Neural cell (in vitro differentiated cells): ENCODE results near the gene CCL26. TPM values are rescaled to one million over a fixed set of nuclear protein-coding genes. Genes with fewer than 3 reads are reported as not detected.

Experiments used
- H2AFZ ChIP-seq: fragments of 200-600, 300-800 bp; sonication (generic), shearing (Covaris generic); 2 replicates; pipeline ENCODE4 v1.6.0; 2014; ENCODE audit warnings: low read depth, mild to moderate bottlenecking, antibody characterized with exemption, low read length, moderate library complexity
- H3F3A ChIP-seq: fragments of 200-600 bp; shearing (Covaris generic); 2 replicates; pipeline ENCODE4 v1.6.1; 2016; ENCODE audit warnings: mild to moderate bottlenecking, moderate library complexity, mixed read lengths, antibody characterized with exemption, low read length; ENCODE audit not compliant: insufficient read depth, poor library complexity, severe bottlenecking
- H3K27ac ChIP-seq: fragments of 200-600, 300-800 bp; sonication (generic), shearing (Covaris generic); 2 replicates; pipeline ENCODE4 v1.5.1; 2014; ENCODE audit warnings: mild to moderate bottlenecking, low read length, moderate library complexity
- H3K27me3 ChIP-seq: fragments of 300-800, 200-600 bp; sonication (generic), shearing (Covaris generic); 2 replicates; pipeline ENCODE4 v1.6.0; 2014; ENCODE audit warnings: mild to moderate bottlenecking, low read depth, low read length, moderate library complexity; ENCODE audit not compliant: insufficient read depth
- H3K36me3 ChIP-seq: fragments of 300-800, 200-600 bp; sonication (generic), shearing (Covaris generic); 2 replicates; pipeline ENCODE4 v1.5.1; 2014; ENCODE audit warnings: mild to moderate bottlenecking, antibody characterized with exemption, low read length, moderate library complexity; ENCODE audit not compliant: insufficient read depth
- H3K4me2 ChIP-seq: fragments of 300-800, 200-600 bp; sonication (generic), shearing (Covaris generic); 2 replicates; pipeline ENCODE4 v1.6.0; 2014; ENCODE audit warnings: mild to moderate bottlenecking, low read length
- H3K4me3 ChIP-seq: fragments of 300-800, 200-600 bp; sonication (generic), shearing (Covaris generic); 2 replicates; pipeline ENCODE4 v1.5.1; 2014; ENCODE audit warnings: mild to moderate bottlenecking, low read length, moderate library complexity
- H3K79me2 ChIP-seq: fragments of 200-600 bp; shearing (Covaris generic); replicated peaks from 2 replicates; pipeline ENCODE4 v1.6.0; 2014; ENCODE audit warnings: mild to moderate bottlenecking, low read length, moderate library complexity; ENCODE audit not compliant: insufficient read depth
- H3K9ac ChIP-seq: fragments of 300-800, 200-600 bp; sonication (generic), shearing (Covaris generic); 2 replicates; pipeline ENCODE4 v1.6.1; 2016; ENCODE audit warnings: mild to moderate bottlenecking, low read length, mixed read lengths
- H3K9me2 ChIP-seq: fragments of 200-600 bp; shearing (Covaris generic); 2 replicates; pipeline ENCODE4 v1.6.1; 2016; ENCODE audit warnings: mild to moderate bottlenecking, low read length, mixed read lengths; ENCODE audit not compliant: insufficient read depth
- H3K9me3 ChIP-seq: fragments of 200-600, 300-800 bp; sonication (generic), shearing (Covaris generic); 2 replicates; pipeline ENCODE4 v1.6.1; 2016; ENCODE audit warnings: mild to moderate bottlenecking, mixed run types, low read length, moderate library complexity, mixed read lengths
- H4K20me1 ChIP-seq: fragments of 200-600 bp; shearing (Covaris generic); 2 replicates; pipeline ENCODE4 v1.6.1; 2016; ENCODE audit warnings: mild to moderate bottlenecking, mixed run types; ENCODE audit not compliant: insufficient read depth
- EP300 ChIP-seq: fragments of 450-650 bp; conservative IDR thresholded peaks from 2 replicates; pipeline ENCODE4 v1.6.1; 2014; ENCODE audit warnings: antibody characterized with exemption, mild to moderate bottlenecking, moderate library complexity; ENCODE audit not compliant: poor library complexity, severe bottlenecking
- EZH2 ChIP-seq: fragments of 200-600, 300-800 bp; shearing (Covaris generic), sonication (generic); IDR thresholded peaks from 2 replicates; pipeline ENCODE4 v1.6.1; 2014; ENCODE audit warnings: antibody characterized with exemption, low read length, borderline replicate concordance, mild to moderate bottlenecking; ENCODE audit not compliant: insufficient read depth, poor library complexity, severe bottlenecking
- MXI1 ChIP-seq: fragments of 450-650 bp; conservative IDR thresholded peaks from 2 replicates; pipeline ENCODE4 v1.6.1; 2014; ENCODE audit warnings: antibody characterized with exemption, mild to moderate bottlenecking; ENCODE audit not compliant: poor library complexity, severe bottlenecking
- POLR2AphosphoS5 ChIP-seq: IDR thresholded peaks from 2 replicates; pipeline ENCODE4 v1.6.1; 2012
- RAD21 ChIP-seq: fragments of 450-650 bp; conservative IDR thresholded peaks from 2 replicates; pipeline ENCODE4 v1.6.1; 2014; ENCODE audit warnings: antibody characterized with exemption, mild to moderate bottlenecking, moderate library complexity
- SMC3 ChIP-seq: fragments of 450-650 bp; conservative IDR thresholded peaks from 2 replicates; pipeline ENCODE4 v1.6.1; 2014; ENCODE audit warnings: antibody characterized with exemption, mild to moderate bottlenecking, moderate library complexity; ENCODE audit not compliant: poor library complexity
- TAF1 ChIP-seq: IDR thresholded peaks from 2 replicates; pipeline ENCODE4 v1.6.1; 2012; ENCODE audit warnings: low read depth
- polyA plus RNA-seq: library from polyadenylated mRNA; depleted of rRNA; stranded (reverse); fragments of >200 nt; gene quantifications from 2 replicates; pipeline ENCODE4 v1.2.3, GENCODE V29; 2014
- TF ChIP-seq, protein P1 (sequence below): fragments of 450-650 bp; IDR thresholded peaks from 2 replicates; pipeline ENCODE4 v1.5.1; 2014; ENCODE audit warnings: antibody characterized with exemption, mild to moderate bottlenecking, moderate library complexity; ENCODE audit not compliant: poor library complexity, severe bottlenecking
- TF ChIP-seq, protein P2 (sequence below): IDR thresholded peaks from 2 replicates; pipeline ENCODE4 v1.6.1; 2012; ENCODE audit warnings: borderline replicate concordance

CCL26 gene
- polyA plus RNA-seq, 1 donor from 2014 or later = not detected

DNA sequence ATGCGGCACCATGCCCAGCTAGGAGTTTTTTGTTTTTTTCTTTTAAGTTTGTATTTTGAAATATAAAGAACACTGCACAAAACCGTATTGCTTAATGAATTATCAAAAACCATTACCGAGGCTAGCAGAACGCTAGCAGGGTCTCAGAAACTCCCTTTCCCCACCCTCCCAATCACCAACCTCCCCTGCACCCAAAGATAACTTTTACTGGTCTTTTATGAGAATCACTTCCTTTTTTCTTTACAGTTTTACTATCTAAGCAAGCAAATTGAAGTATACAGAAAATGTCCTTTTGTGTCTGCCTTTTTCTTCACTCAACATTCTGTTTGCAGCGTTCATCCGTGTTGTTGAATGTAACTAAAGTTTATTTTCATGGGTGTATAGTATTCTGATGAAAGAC, 46.7 kb downstream of the CCL26 start:
- Histone ChIP-seq H3K36me3 (no peaks in the 10 kb centered on the region), H3K9ac (no peak overlapping the region), H3K9me2 (no peaks in the 10 kb centered on the region), H3K27ac (no peak overlapping the region), H3F3A (no peaks in the 10 kb centered on the region), H3K79me2 (no peaks in the 10 kb centered on the region), H4K20me1 (no peaks in the 10 kb centered on the region), H3K4me3 (no peak overlapping the region), H3K27me3 (no peaks in the 10 kb centered on the region), H3K4me2 (no peak overlapping the region), H3K9me3 (no peaks in the 10 kb centered on the region), H2AFZ (no peak overlapping the region)
- TF ChIP-seq MXI1 (no peak), TAF1 (no peak), SMC3 (no peak), EZH2 (no peak), RAD21 (no peak), POLR2AphosphoS5 (no peak), EP300 (no peak)
- TF ChIP-seq, protein P1, sequence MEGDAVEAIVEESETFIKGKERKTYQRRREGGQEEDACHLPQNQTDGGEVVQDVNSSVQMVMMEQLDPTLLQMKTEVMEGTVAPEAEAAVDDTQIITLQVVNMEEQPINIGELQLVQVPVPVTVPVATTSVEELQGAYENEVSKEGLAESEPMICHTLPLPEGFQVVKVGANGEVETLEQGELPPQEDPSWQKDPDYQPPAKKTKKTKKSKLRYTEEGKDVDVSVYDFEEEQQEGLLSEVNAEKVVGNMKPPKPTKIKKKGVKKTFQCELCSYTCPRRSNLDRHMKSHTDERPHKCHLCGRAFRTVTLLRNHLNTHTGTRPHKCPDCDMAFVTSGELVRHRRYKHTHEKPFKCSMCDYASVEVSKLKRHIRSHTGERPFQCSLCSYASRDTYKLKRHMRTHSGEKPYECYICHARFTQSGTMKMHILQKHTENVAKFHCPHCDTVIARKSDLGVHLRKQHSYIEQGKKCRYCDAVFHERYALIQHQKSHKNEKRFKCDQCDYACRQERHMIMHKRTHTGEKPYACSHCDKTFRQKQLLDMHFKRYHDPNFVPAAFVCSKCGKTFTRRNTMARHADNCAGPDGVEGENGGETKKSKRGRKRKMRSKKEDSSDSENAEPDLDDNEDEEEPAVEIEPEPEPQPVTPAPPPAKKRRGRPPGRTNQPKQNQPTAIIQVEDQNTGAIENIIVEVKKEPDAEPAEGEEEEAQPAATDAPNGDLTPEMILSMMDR = no peak
- TF ChIP-seq, protein P2, sequence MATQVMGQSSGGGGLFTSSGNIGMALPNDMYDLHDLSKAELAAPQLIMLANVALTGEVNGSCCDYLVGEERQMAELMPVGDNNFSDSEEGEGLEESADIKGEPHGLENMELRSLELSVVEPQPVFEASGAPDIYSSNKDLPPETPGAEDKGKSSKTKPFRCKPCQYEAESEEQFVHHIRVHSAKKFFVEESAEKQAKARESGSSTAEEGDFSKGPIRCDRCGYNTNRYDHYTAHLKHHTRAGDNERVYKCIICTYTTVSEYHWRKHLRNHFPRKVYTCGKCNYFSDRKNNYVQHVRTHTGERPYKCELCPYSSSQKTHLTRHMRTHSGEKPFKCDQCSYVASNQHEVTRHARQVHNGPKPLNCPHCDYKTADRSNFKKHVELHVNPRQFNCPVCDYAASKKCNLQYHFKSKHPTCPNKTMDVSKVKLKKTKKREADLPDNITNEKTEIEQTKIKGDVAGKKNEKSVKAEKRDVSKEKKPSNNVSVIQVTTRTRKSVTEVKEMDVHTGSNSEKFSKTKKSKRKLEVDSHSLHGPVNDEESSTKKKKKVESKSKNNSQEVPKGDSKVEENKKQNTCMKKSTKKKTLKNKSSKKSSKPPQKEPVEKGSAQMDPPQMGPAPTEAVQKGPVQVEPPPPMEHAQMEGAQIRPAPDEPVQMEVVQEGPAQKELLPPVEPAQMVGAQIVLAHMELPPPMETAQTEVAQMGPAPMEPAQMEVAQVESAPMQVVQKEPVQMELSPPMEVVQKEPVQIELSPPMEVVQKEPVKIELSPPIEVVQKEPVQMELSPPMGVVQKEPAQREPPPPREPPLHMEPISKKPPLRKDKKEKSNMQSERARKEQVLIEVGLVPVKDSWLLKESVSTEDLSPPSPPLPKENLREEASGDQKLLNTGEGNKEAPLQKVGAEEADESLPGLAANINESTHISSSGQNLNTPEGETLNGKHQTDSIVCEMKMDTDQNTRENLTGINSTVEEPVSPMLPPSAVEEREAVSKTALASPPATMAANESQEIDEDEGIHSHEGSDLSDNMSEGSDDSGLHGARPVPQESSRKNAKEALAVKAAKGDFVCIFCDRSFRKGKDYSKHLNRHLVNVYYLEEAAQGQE = no peak

DNA sequence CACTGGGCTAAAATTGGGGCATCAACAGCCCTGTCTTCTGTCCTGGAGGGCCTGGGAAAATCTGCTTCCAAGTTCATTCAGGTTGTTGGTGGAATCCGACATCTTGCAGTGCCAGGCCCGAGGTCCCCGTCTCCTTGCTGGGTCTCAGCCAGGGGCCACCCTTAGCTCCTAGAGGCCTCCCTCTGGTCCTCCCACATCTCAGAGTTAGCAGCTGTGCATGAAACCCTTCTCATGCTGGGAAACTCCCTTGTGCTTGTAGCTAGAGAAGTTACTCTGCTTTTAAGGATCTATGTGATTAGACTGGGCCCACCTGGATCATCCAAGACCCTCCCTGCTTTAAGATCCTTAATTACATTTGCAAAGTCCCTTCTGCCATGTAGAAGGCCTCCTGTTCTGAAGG, 48.6 kb downstream of the CCL26 start:
- H3K27me3 ChIP-seq = no peaks in the 10 kb centered on the region
- H3K4me2 ChIP-seq = no peak overlapping the region
- H3K27ac ChIP-seq = no peak overlapping the region
- no peaks in the 10 kb centered on the region for H3K79me2 ChIP-seq
- TF ChIP-seq EZH2 = no peak
- TF ChIP-seq RAD21 = no peak
- TF ChIP-seq, protein P1 = no peak
- no peak for TF ChIP-seq POLR2AphosphoS5
- TF ChIP-seq SMC3 = no peak
- no peak for TF ChIP-seq MXI1
- no peak for TF ChIP-seq EP300
- TF ChIP-seq TAF1 = no peak
- TF ChIP-seq, protein P2 = no peak
- H3K9me3 ChIP-seq = no peaks in the 10 kb centered on the region
- no peaks in the 10 kb centered on the region for H3K9me2 ChIP-seq
- H3K36me3 ChIP-seq = no peaks in the 10 kb centered on the region
- no peaks in the 10 kb centered on the region for H3F3A ChIP-seq
- H2AFZ ChIP-seq = no peak overlapping the region
- H3K4me3 ChIP-seq = no peak overlapping the region
- no peak overlapping the region for H3K9ac ChIP-seq
- H4K20me1 ChIP-seq = no peaks in the 10 kb centered on the region
